Stomach (tissue), 9 donors: ENCODE measurements around the gene ANKRD55. TPM values are rescaled to one million over a fixed set of nuclear protein-coding genes. Genes with fewer than 3 reads are reported as not detected.
A peak's percentile ranks its signal among the peaks of the same experiment; 100 is the strongest.
"Not testable (repeated sequence)": the region's sequence is repeated elsewhere in the genome, so short reads cannot be mapped to it uniquely, and the experiment has no call there.

Experiments used
- DNase-seq, 2 donors: peaks; one replicate each; pipeline versions ENCODE4 v3.0.0 to v3.0.0-alpha.2; 2013 to 2019
- H3K27ac ChIP-seq, 5 donors: fragments of 200-600 bp in 4 of 5; sonication (generic) in 4 of 5; one replicate each; pipeline ENCODE4 v1.5.1; 2013 to 2019; ENCODE audit warnings: mild to moderate bottlenecking in 1 of 5, moderate library complexity in 1 of 5
- H3K27me3 ChIP-seq, 3 donors: fragments of 200-600 bp; sonication (generic); one replicate each; pipeline ENCODE4 v1.5.1; 2017 to 2019; ENCODE audit warnings: mixed run types in 1 of 3
- H3K36me3 ChIP-seq, 4 donors: fragments of 200-600 bp; sonication (generic); 1 replicate in 3 of 4; 2 replicates in 1 of 4; pipeline ENCODE4 v1.5.1; 2016 to 2019
- H3K4me1 ChIP-seq, 4 donors: fragments of 200-600 bp; sonication (generic); one replicate each; pipeline ENCODE4 v1.5.1; 2016 to 2019
- H3K4me3 ChIP-seq, 4 donors: fragments of 200-600 bp; sonication (generic) in 3 of 4; one replicate each; pipeline ENCODE4 v1.5.1; 2016 to 2019; ENCODE audit warnings: mild to moderate bottlenecking in 1 of 4
- H3K9me3 ChIP-seq, 4 donors: fragments of 200-600 bp; sonication (generic); one replicate each; pipeline ENCODE4 v1.5.1; 2016 to 2019
- CTCF ChIP-seq, 7 experiments: fragments of 450-650 bp in 4 of 7; fragments of 200-600 bp in 3 of 7; sonication (generic) in 3 of 7; IDR thresholded peaks; one replicate each; pipeline ENCODE4 v1.5.1; 2016 to 2019; ENCODE audit warnings: antibody characterized with exemption in 7 of 7, control low read depth in 2 of 7, mild to moderate bottlenecking in 1 of 7
- EP300 ChIP-seq: sonication (generic); formaldehyde crosslinking; IDR thresholded peaks from one replicate; pipeline ENCODE4 v1.6.1; 2017; ENCODE audit warnings: antibody characterized with exemption
- POLR2A ChIP-seq, 4 donors: fragments of 450-650 bp; IDR thresholded peaks; one replicate each; pipeline ENCODE4 v1.6.1; 2016; ENCODE audit warnings: antibody characterized with exemption in 4 of 4, control low read depth in 2 of 4, mild to moderate bottlenecking in 1 of 4, moderate library complexity in 1 of 4
- POLR2AphosphoS5 ChIP-seq, 3 donors: sonication (generic); formaldehyde crosslinking; IDR thresholded peaks; one replicate each; pipeline ENCODE4 v1.6.1; 2016; ENCODE audit warnings: antibody characterized with exemption in 3 of 3
- WGBS, 5 donors: extraction: QIAGEN DNeasy Blood & Tissue Kit in 3 of 5; methylation state at CpG; one replicate each; pipeline versions ENCODE4 v1.1.5 to v1.1.7; 2013 to 2018; 5-methylcytosine and 5-hydroxymethylcytosine counted together
- intact Hi-C: fragments of 100-400 bp; cut with DNase I; formaldehyde crosslinking; loops from one replicate; pipeline ENCODE4 v1.15.1; 2023; ENCODE audit warnings: low total_unique reads
- polyA plus RNA-seq, 3 donors: library from polyadenylated mRNA; stranded (reverse); fragments of 200-250 nt; gene quantifications; one replicate each; pipeline ENCODE4 v1.2.3, GENCODE V29; 2013
- total RNA-seq, 5 donors: library from RNA; depleted of rRNA; stranded (reverse); fragments of >200 nt; gene quantifications; one replicate each; pipeline versions ENCODE4 v1.1.0 to v1.2.3, GENCODE V29; 2014 to 2016
- donor health status: healthy with polysubstance abuse.
- donor health status: Bipolar disorder and iron deficiency.
- donor health status: healthy.

The ANKRD55 gene
- total and polyA plus RNA-seq, 8 donors, result 0.08 to 0.18 TPM; not detected in 6

GRCh38 chr5:56267856-56268255 lies 34.7 kb upstream of the ANKRD55 start:
- intact Hi-C loops, result loop anchor here (5.0 kb wide), 1 partner anchor 569 kb away; no protein-coding TSS in a partner anchor
- no peaks in the 10 kb centered on the region for H3K36me3 ChIP-seq
- DNase-seq, result no peak
- H3K27me3 ChIP-seq, result no peaks in the 10 kb centered on the region
- no peaks in the 10 kb centered on the region for H3K9me3 ChIP-seq
- WGBS, 5 donors, result 86 to 93% (median 91%) methylated on average over 3 of the region's 3 CpGs
- TF ChIP-seq POLR2A (IDR thresholded peaks at IDR 0.05) (no peak), EP300 (no peak), POLR2AphosphoS5 (IDR thresholded peaks at IDR 0.05) (no peak), CTCF (IDR thresholded peaks at IDR 0.05) (no peak)
- H3K4me1 ChIP-seq, result peaks cover 0 to 10% (median 5%) of the 10 kb centered on the region in 4 donors
- H3K27ac ChIP-seq, result no peak overlapping the region
- no peak overlapping the region for H3K4me3 ChIP-seq

- DNase-seq, result peak; percentile 30 to 62
- H3K4me3 ChIP-seq, result no peak overlapping the region
- WGBS, 5 donors, result 40 to 55% (median 48%) methylated on average over 5 of the region's 5 CpGs
Observed at GRCh38 chr5:56264417-56265025, 31.4 kb upstream of the ANKRD55 start.

GRCh38 chr5:56262279-56262678 lies 29.1 kb upstream of the ANKRD55 start:
- WGBS, 5 donors, result 74 to 81% (median 78%) methylated on average over 3 of the region's 3 CpGs
- H3K27me3 ChIP-seq, result no peaks in the 10 kb centered on the region
- intact Hi-C loops, result no loop called here
- DNase-seq, result no peak
- H3K9me3 ChIP-seq, result no peaks in the 10 kb centered on the region
- no peak overlapping the region for H3K4me3 ChIP-seq
- no peaks in the 10 kb centered on the region for H3K36me3 ChIP-seq
- no peak overlapping the region for H3K27ac ChIP-seq
- TF ChIP-seq POLR2AphosphoS5 (IDR thresholded peaks at IDR 0.05) (no peak), POLR2A (IDR thresholded peaks at IDR 0.05) (no peak), EP300 (no peak), CTCF (IDR thresholded peaks at IDR 0.05) (no peak)
- H3K4me1 ChIP-seq, result peaks cover 0 to 7% (median 4%) of the 10 kb centered on the region in 4 donors

More at GRCh38 chr5:56264417-56265025, 31.4 kb upstream of the ANKRD55 start:
- Histone ChIP-seq H3K36me3 (no peaks in the 10 kb centered on the region), H3K9me3 (no peaks in the 10 kb centered on the region), H3K27ac (no peak overlapping the region), H3K4me1 (peaks cover 0 to 3% (median under 1%) of the 10 kb centered on the region in 4 donors), H3K27me3 (no peaks in the 10 kb centered on the region)
- intact Hi-C loops, result loop anchor here (5.0 kb wide), 1 partner anchor 573 kb away; no protein-coding TSS in a partner anchor
- TF ChIP-seq POLR2AphosphoS5 (IDR thresholded peaks at IDR 0.05) (no peak), POLR2A (IDR thresholded peaks at IDR 0.05) (no peak), CTCF (IDR thresholded peaks at IDR 0.05) (peak in 5 of 7 experiments; percentile 41 to 53 (median 46))

- Histone ChIP-seq H3K9me3 (no peaks in the 10 kb centered on the region), H3K4me1 (peaks cover 0 to 7% (median 4%) of the 10 kb centered on the region in 4 donors), H3K27ac (no peak overlapping the region), H3K36me3 (no peaks in the 10 kb centered on the region), H3K27me3 (no peaks in the 10 kb centered on the region), H3K4me3 (no peak overlapping the region)
- peak in 1 of 2 donors; percentile 73 for DNase-seq
- 32 to 42% (median 37%) methylated on average over 2 of the region's 2 CpGs for WGBS, 5 donors
- intact Hi-C loops, result no loop called here
- TF ChIP-seq EP300 (no peak), POLR2AphosphoS5 (IDR thresholded peaks at IDR 0.05) (peak in 1 of 3 donors; percentile 19)
Observed at GRCh38 chr5:56259002-56259511, 25.9 kb upstream of the ANKRD55 start.

GRCh38 chr5:56257763-56258529 lies 24.8 kb upstream of the ANKRD55 start:
- DNase-seq, H3K27ac ChIP-seq, H3K4me1 ChIP-seq, H3K36me3 ChIP-seq, H3K4me3 ChIP-seq, H3K9me3 ChIP-seq, H3K27me3 ChIP-seq, intact Hi-C loops: not testable (repeated sequence)
- 90 to 94% (median 91%) methylated on average over 25 to 28 of the region's 30 CpGs for WGBS, 5 donors
